ENCODE measurements around the gene SEMA4F.

- TF ChIP-seq POLR2A (IDR thresholded peaks at IDR 0.05) (no peak), CTCF (IDR thresholded peaks at IDR 0.05) (no peak)
Measured at GRCh38 chr2:74695663-74696062, 41.6 kb downstream of the SEMA4F start.

Measured in Peyer's patch (tissue), 4 donors.